GM18526 (cell line): ENCODE measurements around the gene TUT1.

Experiments
- POLR2A ChIP-seq: IDR thresholded peaks from 3 replicates; pipeline ENCODE4 v1.6.1; 2011; ENCODE audit not compliant: insufficient read length; ENCODE audit errors: extremely low read depth

The TUT1 gene

GRCh38 chr11:62595124-62595523, 3.8 kb upstream of the TUT1 start:
- no peak for TF ChIP-seq POLR2A

- TF ChIP-seq POLR2A = peak; percentile 21
Measured at GRCh38 chr11:62593434-62594044, 2.2 kb upstream of the TUT1 start.

GRCh38 chr11:62592989-62593421, 1.7 kb upstream of the TUT1 start:
- no peak for TF ChIP-seq POLR2A

GRCh38 chr11:62592146-62592815, 958 bp upstream of the TUT1 start:
- TF ChIP-seq POLR2A = no peak

GRCh38 chr11:62588966-62589637, 2.2 kb downstream of the TUT1 start:
- no peak for TF ChIP-seq POLR2A

GRCh38 chr11:62580959-62581715, 10.2 kb downstream of the TUT1 start:
- no peak for TF ChIP-seq POLR2A

GRCh38 chr11:62579252-62579651, 12.1 kb downstream of the TUT1 start:
- TF ChIP-seq POLR2A = no peak

GRCh38 chr11:62578541-62578940, 12.8 kb downstream of the TUT1 start:
- no peak for TF ChIP-seq POLR2A

- no peak for TF ChIP-seq POLR2A
Measured at GRCh38 chr11:62577046-62577714, 14.1 kb downstream of the TUT1 start.

- no peak for TF ChIP-seq POLR2A
Measured at GRCh38 chr11:62575837-62576236, 15.5 kb downstream of the TUT1 start.

- no peak for TF ChIP-seq POLR2A
Measured at GRCh38 chr11:62575156-62575555, 16.2 kb downstream of the TUT1 start.

GRCh38 chr11:62574363-62575071, 16.8 kb downstream of the TUT1 start:
- no peak for TF ChIP-seq POLR2A

- peak; percentile 82 for TF ChIP-seq POLR2A
Measured at GRCh38 chr11:62573592-62574362, 17.5 kb downstream of the TUT1 start, which contains the start of gene EEF1G. EEF1G (minus strand) TSS chr11:62573891; CDS start chr11:62573842, 49 bp downstream.
